CD4-positive, alpha-beta memory T cell (primary cell): ENCODE results near the gene CPNE8. TPM values are rescaled to one million over a fixed set of nuclear protein-coding genes. Genes with fewer than 3 reads are reported as not detected.

ENCODE experiments used
- CTCF ChIA-PET: fragments of 350-600 bp; sonication (Branson Sonifier 250); formaldehyde crosslinking; loops from one replicate; lab custom pipeline; 2021; ENCODE audit warnings: inconsistent platforms; ENCODE audit not compliant: partially characterized antibody; lab: Charles Lee
- POLR2A ChIA-PET: fragments of 350-600 bp; sonication (Branson Sonifier 250); formaldehyde crosslinking; loops from one replicate; lab custom pipeline; 2021; ENCODE audit not compliant: partially characterized antibody; lab: Charles Lee
- DNase-seq, 5 donors: peaks; one replicate each; pipeline versions ENCODE4 v3.0.0 to v3.0.0-alpha.2; 2020 to 2022; ENCODE audit warnings: mixed read lengths in 1 of 5
- H3K27ac ChIP-seq: one replicate; pipeline ENCODE4 v1.7.0; 2013; ENCODE audit warnings: low read depth, low read length
- H3K27me3 ChIP-seq: 2 replicates; pipeline ENCODE4 v1.7.0; 2013; ENCODE audit warnings: mild to moderate bottlenecking, low read length, moderate library complexity; ENCODE audit not compliant: insufficient read depth
- H3K36me3 ChIP-seq: 2 replicates; pipeline ENCODE4 v1.7.0; 2013; ENCODE audit warnings: mild to moderate bottlenecking, low read length, moderate library complexity; ENCODE audit not compliant: insufficient read depth
- H3K4me1 ChIP-seq: 2 replicates; pipeline ENCODE4 v1.7.0; 2013; ENCODE audit warnings: mild to moderate bottlenecking, low read length, moderate library complexity; ENCODE audit not compliant: insufficient read depth
- H3K4me3 ChIP-seq, 2 donors: one replicate each; pipeline ENCODE4 v1.7.0; 2013; ENCODE audit warnings: low read length in 2 of 2, mild to moderate bottlenecking in 1 of 2
- H3K9me3 ChIP-seq, 2 donors: one replicate each; pipeline ENCODE4 v1.7.0; 2013; ENCODE audit warnings: low read length in 2 of 2, control low read depth in 1 of 2; ENCODE audit not compliant: control insufficient read depth in 1 of 2
- H3K27ac Mint-ChIP-seq, 7 donors: one replicate each; pipeline ENCODE4 v1.8.0; 2020 to 2021; ENCODE audit warnings: mixed read lengths in 7 of 7, mild to moderate bottlenecking in 6 of 7, inconsistent platforms in 3 of 7, moderate library complexity in 3 of 7
- H3K27me3 Mint-ChIP-seq, 2 donors: one replicate each; pipeline ENCODE4 v1.8.0; 2020 to 2021; ENCODE audit warnings: mixed read lengths in 2 of 2
- H3K36me3 Mint-ChIP-seq, 2 donors: one replicate each; pipeline ENCODE4 v1.8.0; 2020 to 2021; ENCODE audit warnings: mixed read lengths in 2 of 2, inconsistent platforms in 1 of 2, mild to moderate bottlenecking in 1 of 2
- H3K4me1 Mint-ChIP-seq, 4 donors: one replicate each; pipeline ENCODE4 v1.8.0; 2020 to 2021; ENCODE audit warnings: mixed read lengths in 4 of 4, mild to moderate bottlenecking in 1 of 4
- H3K4me3 Mint-ChIP-seq, 8 donors: one replicate each; pipeline ENCODE4 v1.8.0; 2020 to 2021; ENCODE audit warnings: mixed read lengths in 8 of 8, mild to moderate bottlenecking in 7 of 8, moderate library complexity in 6 of 8, inconsistent platforms in 3 of 8
- H3K9me3 Mint-ChIP-seq, 8 donors: one replicate each; pipeline ENCODE4 v1.8.0; 2020 to 2021; ENCODE audit warnings: mixed read lengths in 8 of 8, mild to moderate bottlenecking in 5 of 8, inconsistent platforms in 3 of 8, moderate library complexity in 1 of 8
- intact Hi-C: fragments of 100-400 bp; cut with micrococcal nuclease; formaldehyde crosslinking; loops from one replicate; pipeline ENCODE4 v1.15.1; 2023
- polyA plus RNA-seq, 2 donors: library from polyadenylated mRNA; unstranded; fragments of 300-500 nt; fragmentation: Illumina TruSeq; gene quantifications; one replicate each; pipeline ENCODE4 v1.2.3, GENCODE V29; 2021
- total RNA-seq, 2 experiments: library from RNA; stranded (reverse); gene quantifications; one replicate each; pipeline ENCODE4 v1.2.3, GENCODE V29; 2021

Gene CPNE8
- total and polyA plus RNA-seq, 4 experiments from 2014 or later, result 1.2 to 5.1 (median 2.9) TPM

- H3K27ac ChIP-seq, result no peak overlapping the region
- H3K27ac Mint-ChIP-seq, result no peak overlapping the region
- no peaks in the 10 kb centered on the region for H3K27me3 ChIP-seq
- H3K4me1 Mint-ChIP-seq, result no peaks in the 10 kb centered on the region
- peaks cover 19 to 53% of the 10 kb centered on the region in 2 donors for H3K36me3 Mint-ChIP-seq
- ChIA-PET CTCF (no interaction called here), POLR2A (no interaction called here)
- no peak overlapping the region for H3K4me3 Mint-ChIP-seq
- no peaks in the 10 kb centered on the region for H3K36me3 ChIP-seq
- no peaks in the 10 kb centered on the region for H3K4me1 ChIP-seq
- no peak overlapping the region for H3K4me3 ChIP-seq
- intact Hi-C loops, result no loop called here
- peaks cover 7 to 42% (median 27%) of the 10 kb centered on the region in 8 donors for H3K9me3 Mint-ChIP-seq
- DNase-seq, result no peak
- H3K9me3 ChIP-seq, result no peaks in the 10 kb centered on the region
- H3K27me3 Mint-ChIP-seq, result no peaks in the 10 kb centered on the region
Observed at GRCh38 chr12:38664661-38665269, 240.6 kb downstream of the CPNE8 start.

DNA sequence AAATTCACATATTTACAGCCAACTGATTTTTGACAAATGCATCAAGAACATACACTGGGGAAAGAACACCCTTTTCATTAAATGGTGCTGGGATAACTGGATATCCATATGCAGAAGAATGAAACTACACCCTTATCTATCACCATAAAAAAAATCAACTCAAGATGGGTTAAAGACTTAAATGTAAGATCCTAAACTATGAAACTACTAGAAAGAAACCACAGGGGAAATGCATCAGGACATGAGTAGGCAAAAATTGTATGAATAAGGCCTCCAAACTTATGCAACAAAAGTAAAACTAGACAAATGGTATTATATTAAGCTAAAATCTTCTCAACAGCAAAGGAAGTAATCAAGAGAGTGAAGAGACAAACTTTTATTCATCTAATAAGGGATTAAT is 242.6 kb downstream of the CPNE8 start:
- Mint-ChIP-seq H3K4me1 (peaks cover 0 to 5% (median 2%) of the 10 kb centered on the region in 4 donors), H3K36me3 (peaks cover 19 to 64% of the 10 kb centered on the region in 2 donors), H3K27ac (no peak overlapping the region), H3K9me3 (peaks cover 7 to 60% (median 32%) of the 10 kb centered on the region in 8 donors), H3K27me3 (no peaks in the 10 kb centered on the region), H3K4me3 (no peak overlapping the region)
- no peaks in the 10 kb centered on the region for H3K36me3 ChIP-seq
- no peaks in the 10 kb centered on the region for H3K4me1 ChIP-seq
- H3K27me3 ChIP-seq, result no peaks in the 10 kb centered on the region
- ChIA-PET POLR2A (no interaction called here), CTCF (no interaction called here)
- intact Hi-C loops, result no loop called here
- H3K4me3 ChIP-seq, result no peak overlapping the region
- DNase-seq, result no peak
- no peak overlapping the region for H3K27ac ChIP-seq
- no peaks in the 10 kb centered on the region for H3K9me3 ChIP-seq

DNA sequence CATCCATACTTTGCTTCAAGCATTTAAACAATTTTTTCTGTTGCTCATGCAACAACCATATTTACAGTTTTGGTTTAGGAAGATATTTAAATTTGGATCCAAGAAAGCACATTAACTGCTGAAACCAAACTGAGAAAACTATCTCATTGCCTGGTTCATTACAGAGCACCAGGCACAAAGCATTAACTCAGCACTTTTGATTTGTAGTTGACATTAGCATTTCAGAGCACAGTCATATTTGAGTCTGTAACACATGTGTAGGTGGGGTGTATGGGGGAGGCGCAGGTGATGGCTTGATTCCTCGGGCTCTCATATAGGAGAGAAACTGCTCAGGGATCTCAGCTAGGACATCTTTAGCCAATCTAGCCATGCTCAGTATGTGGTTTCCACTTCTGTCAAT is 251.7 kb downstream of the CPNE8 start:
- POLR2A ChIA-PET, result no interaction called here
- H3K9me3 ChIP-seq, result no peaks in the 10 kb centered on the region
- H3K4me3 ChIP-seq, result no peak overlapping the region
- H3K27ac Mint-ChIP-seq, result no peak overlapping the region
- intact Hi-C loops, result no loop called here
- no peaks in the 10 kb centered on the region for H3K27me3 Mint-ChIP-seq
- H3K27ac ChIP-seq, result no peak overlapping the region
- CTCF ChIA-PET, result no interaction called here
- H3K4me1 Mint-ChIP-seq, result peaks cover 0 to 10% (median 4%) of the 10 kb centered on the region in 4 donors
- no peaks in the 10 kb centered on the region for H3K4me1 ChIP-seq
- no peak overlapping the region for H3K4me3 Mint-ChIP-seq
- no peaks in the 10 kb centered on the region for H3K36me3 ChIP-seq
- H3K36me3 Mint-ChIP-seq, result peaks cover 0 to 14% of the 10 kb centered on the region in 2 donors
- DNase-seq, result no peak
- H3K9me3 Mint-ChIP-seq, result peaks cover 0 to 11% (median 1%) of the 10 kb centered on the region in 8 donors
- H3K27me3 ChIP-seq, result no peaks in the 10 kb centered on the region

- Histone ChIP-seq H3K27me3 (no peaks in the 10 kb centered on the region), H3K4me3 (no peak overlapping the region), H3K36me3 (no peaks in the 10 kb centered on the region), H3K4me1 (no peaks in the 10 kb centered on the region), H3K9me3 (no peaks in the 10 kb centered on the region), H3K27ac (no peak overlapping the region)
- Mint-ChIP-seq H3K4me3 (no peak overlapping the region), H3K36me3 (peaks cover 0 to 2% of the 10 kb centered on the region in 2 donors), H3K9me3 (peaks cover 0 to 3% (median 0%) of the 10 kb centered on the region in 8 donors), H3K4me1 (no peaks in the 10 kb centered on the region), H3K27me3 (no peaks in the 10 kb centered on the region), H3K27ac (no peak overlapping the region)
- DNase-seq, result no peak
- CTCF ChIA-PET, result no interaction called here
- intact Hi-C loops, result no loop called here
- POLR2A ChIA-PET, result no interaction called here
Observed at GRCh38 chr12:38648813-38649212, 256.6 kb downstream of the CPNE8 start.

DNA sequence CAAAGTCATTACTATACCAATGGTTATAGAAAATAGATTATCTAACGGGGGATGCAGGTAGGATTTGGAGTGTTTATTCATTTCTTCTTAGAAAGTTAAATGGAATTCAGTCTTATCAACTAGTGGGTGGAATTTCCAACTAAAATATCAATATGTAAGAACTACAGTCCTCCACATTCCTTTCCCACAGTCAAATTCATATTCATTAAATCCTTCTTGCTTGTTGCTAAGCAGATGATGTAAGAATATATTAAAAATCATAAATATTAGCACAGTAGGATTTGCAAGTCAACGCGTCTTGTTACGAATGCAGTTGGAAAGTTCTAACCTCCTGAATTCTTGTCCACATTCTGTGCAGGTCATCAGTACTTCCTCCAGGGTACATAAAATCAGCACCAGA is 259.2 kb downstream of the CPNE8 start:
- H3K4me1 Mint-ChIP-seq, result no peaks in the 10 kb centered on the region
- H3K9me3 Mint-ChIP-seq, result peaks cover 0 to 12% (median 1%) of the 10 kb centered on the region in 8 donors
- Histone ChIP-seq H3K27ac (no peak overlapping the region), H3K27me3 (no peaks in the 10 kb centered on the region), H3K36me3 (no peaks in the 10 kb centered on the region), H3K9me3 (no peaks in the 10 kb centered on the region), H3K4me3 (no peak overlapping the region), H3K4me1 (no peaks in the 10 kb centered on the region)
- ChIA-PET CTCF (no interaction called here), POLR2A (no interaction called here)
- no peak for DNase-seq
- H3K4me3 Mint-ChIP-seq, result no peak overlapping the region
- H3K36me3 Mint-ChIP-seq, result no peaks in the 10 kb centered on the region
- intact Hi-C loops, result no loop called here
- no peak overlapping the region for H3K27ac Mint-ChIP-seq
- no peaks in the 10 kb centered on the region for H3K27me3 Mint-ChIP-seq

- POLR2A ChIA-PET, result no interaction called here
- DNase-seq, result no peak
- no peak overlapping the region for H3K27ac Mint-ChIP-seq
- no peak overlapping the region for H3K4me3 Mint-ChIP-seq
- intact Hi-C loops, result no loop called here
- no peak overlapping the region for H3K4me3 ChIP-seq
- H3K27ac ChIP-seq, result no peak overlapping the region
- no peaks in the 10 kb centered on the region for H3K9me3 ChIP-seq
- H3K36me3 ChIP-seq, result no peaks in the 10 kb centered on the region
- H3K4me1 Mint-ChIP-seq, result no peaks in the 10 kb centered on the region
- no peaks in the 10 kb centered on the region for H3K27me3 Mint-ChIP-seq
- no peaks in the 10 kb centered on the region for H3K36me3 Mint-ChIP-seq
- H3K9me3 Mint-ChIP-seq, result peaks cover 0 to 12% (median 4%) of the 10 kb centered on the region in 8 donors
- H3K27me3 ChIP-seq, result no peaks in the 10 kb centered on the region
- no peaks in the 10 kb centered on the region for H3K4me1 ChIP-seq
- CTCF ChIA-PET, result no interaction called here
Observed at GRCh38 chr12:38639625-38640024, 265.8 kb downstream of the CPNE8 start.

DNA sequence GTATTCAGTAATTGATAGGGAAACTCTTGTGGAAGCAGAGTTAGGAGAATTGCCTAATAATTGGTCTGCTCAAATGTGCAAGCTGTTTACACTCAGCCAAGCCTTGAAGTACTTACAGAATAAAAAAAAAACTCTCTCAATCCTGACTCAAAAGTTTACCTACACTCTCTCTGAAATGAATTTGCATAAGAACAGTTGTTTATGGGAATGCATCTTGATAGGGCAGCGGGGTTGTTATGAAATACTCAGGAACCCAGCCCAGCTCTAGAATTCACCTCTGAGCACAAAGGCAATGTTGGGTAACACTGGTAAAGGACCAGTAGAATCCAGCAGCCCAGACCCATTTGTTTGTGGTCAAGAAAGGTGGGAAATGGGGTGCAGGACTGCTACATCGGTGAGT is 267.0 kb downstream of the CPNE8 start:
- Histone ChIP-seq H3K27me3 (no peaks in the 10 kb centered on the region), H3K9me3 (no peaks in the 10 kb centered on the region), H3K4me1 (no peaks in the 10 kb centered on the region), H3K36me3 (no peaks in the 10 kb centered on the region), H3K27ac (no peak overlapping the region), H3K4me3 (no peak overlapping the region)
- POLR2A ChIA-PET, result no interaction called here
- Mint-ChIP-seq H3K36me3 (no peaks in the 10 kb centered on the region), H3K27ac (no peak overlapping the region), H3K4me1 (no peaks in the 10 kb centered on the region), H3K27me3 (no peaks in the 10 kb centered on the region), H3K9me3 (peaks cover 0 to 12% (median 4%) of the 10 kb centered on the region in 8 donors), H3K4me3 (no peak overlapping the region)
- intact Hi-C loops, result no loop called here
- CTCF ChIA-PET, result no interaction called here
- no peak for DNase-seq
